H1 (cell line): ENCODE measurements around the gene TRPV4.

Source experiments
- JUND ChIP-seq: IDR thresholded peaks from 2 replicates; pipeline ENCODE4 v1.6.1; 2011; ENCODE audit warnings: mild to moderate bottlenecking, improper control_type of control experiment, low read length
- TF ChIP-seq, protein P1 (sequence below), 3 experiments: IDR thresholded peaks; 1 replicate in 2 of 3; 2 replicates in 1 of 3; pipeline versions ENCODE4 v1.5.1 to v1.6.1; 2011; ENCODE audit warnings: low read length in 3 of 3, mild to moderate bottlenecking in 3 of 3, inconsistent platforms in 2 of 3, low read depth in 1 of 3, moderate library complexity in 1 of 3; ENCODE audit not compliant: insufficient read depth in 1 of 3; ENCODE audit errors: control extremely low read depth in 1 of 3

DNA sequence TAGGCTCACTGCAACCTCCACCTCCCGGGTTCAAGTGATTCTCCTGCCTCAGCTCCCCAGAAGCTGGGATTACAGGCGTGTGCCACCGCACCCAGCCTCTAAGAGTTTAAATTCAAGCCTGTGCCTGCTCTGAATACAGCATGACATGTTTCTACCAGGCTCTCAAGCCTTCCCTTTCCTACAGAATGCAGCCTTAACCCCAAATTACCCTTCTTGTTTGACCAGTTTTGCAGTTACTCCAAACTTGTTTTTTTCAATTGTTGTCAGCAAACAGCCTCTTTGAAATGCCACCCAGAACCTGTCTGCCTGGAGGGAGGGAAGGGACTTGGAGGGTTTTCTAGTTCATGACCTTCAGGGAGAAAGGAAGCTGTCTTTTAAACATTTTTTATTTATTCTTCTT is 31.7 kb upstream of the TRPV4 start:
- TF ChIP-seq, protein P1, sequence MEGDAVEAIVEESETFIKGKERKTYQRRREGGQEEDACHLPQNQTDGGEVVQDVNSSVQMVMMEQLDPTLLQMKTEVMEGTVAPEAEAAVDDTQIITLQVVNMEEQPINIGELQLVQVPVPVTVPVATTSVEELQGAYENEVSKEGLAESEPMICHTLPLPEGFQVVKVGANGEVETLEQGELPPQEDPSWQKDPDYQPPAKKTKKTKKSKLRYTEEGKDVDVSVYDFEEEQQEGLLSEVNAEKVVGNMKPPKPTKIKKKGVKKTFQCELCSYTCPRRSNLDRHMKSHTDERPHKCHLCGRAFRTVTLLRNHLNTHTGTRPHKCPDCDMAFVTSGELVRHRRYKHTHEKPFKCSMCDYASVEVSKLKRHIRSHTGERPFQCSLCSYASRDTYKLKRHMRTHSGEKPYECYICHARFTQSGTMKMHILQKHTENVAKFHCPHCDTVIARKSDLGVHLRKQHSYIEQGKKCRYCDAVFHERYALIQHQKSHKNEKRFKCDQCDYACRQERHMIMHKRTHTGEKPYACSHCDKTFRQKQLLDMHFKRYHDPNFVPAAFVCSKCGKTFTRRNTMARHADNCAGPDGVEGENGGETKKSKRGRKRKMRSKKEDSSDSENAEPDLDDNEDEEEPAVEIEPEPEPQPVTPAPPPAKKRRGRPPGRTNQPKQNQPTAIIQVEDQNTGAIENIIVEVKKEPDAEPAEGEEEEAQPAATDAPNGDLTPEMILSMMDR (IDR thresholded peaks at IDR 0.05; ENCODE audit: control extremely low read depth in 1 of 3, insufficient read depth in 1 of 3, low read depth in 1 of 3, low read length in 3 of 3): no peak
- TF ChIP-seq JUND: no peak
